ENCODE data around the gene FMN1.

The FMN1 gene

GRCh38 chr15:33098094-33099058 lies 96.1 kb downstream of the FMN1 start:
- intact Hi-C loops (cut with micrococcal nuclease): no loop called here
- no peak overlapping the region for H3K27ac Mint-ChIP-seq

GRCh38 chr15:33096134-33096533 lies 98.4 kb downstream of the FMN1 start:
- Mint-ChIP-seq H3K4me1 (ENCODE audit: low read depth) (peaks cover 23% of the 10 kb centered on the region), H3K27me3 (no peaks in the 10 kb centered on the region), H3K4me3 (no peak overlapping the region), H3K36me3 (ENCODE audit: low read depth) (no peaks in the 10 kb centered on the region), H3K27ac (no peak overlapping the region), H3K9me3 (no peaks in the 10 kb centered on the region)
- intact Hi-C loops (cut with micrococcal nuclease): no loop called here

More at GRCh38 chr15:33098094-33099058, 96.1 kb downstream of the FMN1 start:
- Mint-ChIP-seq H3K36me3 (ENCODE audit: low read depth) (no peaks in the 10 kb centered on the region), H3K4me3 (no peak overlapping the region), H3K9me3 (no peaks in the 10 kb centered on the region), H3K27me3 (no peaks in the 10 kb centered on the region), H3K4me1 (ENCODE audit: low read depth) (peaks cover 17% of the 10 kb centered on the region)

GRCh38 chr15:33095641-33096040 lies 98.9 kb downstream of the FMN1 start:
- intact Hi-C loops (cut with micrococcal nuclease): no loop called here
- Mint-ChIP-seq H3K36me3 (ENCODE audit: low read depth) (no peaks in the 10 kb centered on the region), H3K4me1 (ENCODE audit: low read depth) (peaks cover 24% of the 10 kb centered on the region), H3K9me3 (no peaks in the 10 kb centered on the region), H3K4me3 (no peak overlapping the region), H3K27ac (no peak overlapping the region), H3K27me3 (no peaks in the 10 kb centered on the region)

- intact Hi-C loops (cut with micrococcal nuclease): no loop called here
- Mint-ChIP-seq H3K36me3 (ENCODE audit: low read depth) (no peaks in the 10 kb centered on the region), H3K4me1 (ENCODE audit: low read depth) (peaks cover 29% of the 10 kb centered on the region), H3K27ac (no peak overlapping the region), H3K27me3 (no peaks in the 10 kb centered on the region), H3K9me3 (no peaks in the 10 kb centered on the region), H3K4me3 (no peak overlapping the region)
Measured at GRCh38 chr15:33094336-33094735, 100.2 kb downstream of the FMN1 start.

- no peaks in the 10 kb centered on the region for H3K36me3 Mint-ChIP-seq (ENCODE audit: low read depth)
- no peak overlapping the region for H3K4me3 Mint-ChIP-seq
- intact Hi-C loops (cut with micrococcal nuclease): no loop called here
- H3K27me3 Mint-ChIP-seq: no peaks in the 10 kb centered on the region
- H3K9me3 Mint-ChIP-seq: no peaks in the 10 kb centered on the region
- H3K27ac Mint-ChIP-seq: no peak overlapping the region
- H3K4me1 Mint-ChIP-seq (ENCODE audit: low read depth): peaks cover 20% of the 10 kb centered on the region
Measured at GRCh38 chr15:33093222-33093621, 101.3 kb downstream of the FMN1 start.

- intact Hi-C loops (cut with micrococcal nuclease): no loop called here
- Mint-ChIP-seq H3K36me3 (ENCODE audit: low read depth) (no peaks in the 10 kb centered on the region), H3K4me1 (ENCODE audit: low read depth) (peaks cover 17% of the 10 kb centered on the region), H3K4me3 (no peak overlapping the region), H3K9me3 (no peaks in the 10 kb centered on the region), H3K27me3 (no peaks in the 10 kb centered on the region), H3K27ac (no peak overlapping the region)
Measured at GRCh38 chr15:33091983-33092693, 102.4 kb downstream of the FMN1 start.

- Mint-ChIP-seq H3K4me3 (no peak overlapping the region), H3K27ac (no peak overlapping the region), H3K4me1 (ENCODE audit: low read depth) (peaks cover 12% of the 10 kb centered on the region), H3K9me3 (no peaks in the 10 kb centered on the region), H3K27me3 (no peaks in the 10 kb centered on the region), H3K36me3 (ENCODE audit: low read depth) (no peaks in the 10 kb centered on the region)
- intact Hi-C loops (cut with micrococcal nuclease): loop anchor here (5.0 kb wide), 1 partner anchor 68 kb away; no protein-coding TSS in a partner anchor
Measured at GRCh38 chr15:33089878-33090757, 104.4 kb downstream of the FMN1 start.

- intact Hi-C loops (cut with micrococcal nuclease): loop anchor here (5.0 kb wide), 1 partner anchor 67 kb away; no protein-coding TSS in a partner anchor
- Mint-ChIP-seq H3K4me1 (ENCODE audit: low read depth) (peaks cover 12% of the 10 kb centered on the region), H3K27ac (no peak overlapping the region), H3K27me3 (no peaks in the 10 kb centered on the region), H3K4me3 (no peak overlapping the region), H3K36me3 (ENCODE audit: low read depth) (no peaks in the 10 kb centered on the region), H3K9me3 (no peaks in the 10 kb centered on the region)
Measured at GRCh38 chr15:33089165-33089877, 105.2 kb downstream of the FMN1 start.

GRCh38 chr15:33086500-33087121 lies 107.9 kb downstream of the FMN1 start:
- peaks cover 5% of the 10 kb centered on the region for H3K36me3 Mint-ChIP-seq (ENCODE audit: low read depth)
- peaks cover 6% of the 10 kb centered on the region for H3K4me1 Mint-ChIP-seq (ENCODE audit: low read depth)
- H3K4me3 Mint-ChIP-seq: no peak overlapping the region
- no peak overlapping the region for H3K27ac Mint-ChIP-seq
- H3K27me3 Mint-ChIP-seq: no peaks in the 10 kb centered on the region
- intact Hi-C loops (cut with micrococcal nuclease): loop anchor here (1.0 to 5.0 kb wide), 3 partner anchors 46 to 614 kb away; no protein-coding TSS in a partner anchor
- H3K9me3 Mint-ChIP-seq: no peaks in the 10 kb centered on the region

GRCh38 chr15:33084661-33085060 lies 109.9 kb downstream of the FMN1 start:
- Mint-ChIP-seq H3K27ac (no peak overlapping the region), H3K4me3 (no peak overlapping the region), H3K36me3 (ENCODE audit: low read depth) (peaks cover 6% of the 10 kb centered on the region), H3K27me3 (no peaks in the 10 kb centered on the region), H3K4me1 (ENCODE audit: low read depth) (no peaks in the 10 kb centered on the region), H3K9me3 (no peaks in the 10 kb centered on the region)
- intact Hi-C loops (cut with micrococcal nuclease): loop anchor here (5.0 kb wide), 1 partner anchor 62 kb away; no protein-coding TSS in a partner anchor

GRCh38 chr15:33083232-33084081 lies 111.1 kb downstream of the FMN1 start:
- no peak overlapping the region for H3K27ac Mint-ChIP-seq

GRCh38 chr15:33080006-33080405 lies 114.5 kb downstream of the FMN1 start:
- intact Hi-C loops (cut with micrococcal nuclease): no loop called here
- no peak overlapping the region for H3K27ac Mint-ChIP-seq
- H3K9me3 Mint-ChIP-seq: no peaks in the 10 kb centered on the region
- H3K4me1 Mint-ChIP-seq (ENCODE audit: low read depth): no peaks in the 10 kb centered on the region
- H3K27me3 Mint-ChIP-seq: peaks cover 2% of the 10 kb centered on the region
- H3K4me3 Mint-ChIP-seq: no peak overlapping the region
- peaks cover 6% of the 10 kb centered on the region for H3K36me3 Mint-ChIP-seq (ENCODE audit: low read depth)

More at GRCh38 chr15:33083232-33084081, 111.1 kb downstream of the FMN1 start:
- H3K4me3 Mint-ChIP-seq: no peak overlapping the region
- no peaks in the 10 kb centered on the region for H3K4me1 Mint-ChIP-seq (ENCODE audit: low read depth)
- H3K9me3 Mint-ChIP-seq: no peaks in the 10 kb centered on the region
- peaks cover 6% of the 10 kb centered on the region for H3K36me3 Mint-ChIP-seq (ENCODE audit: low read depth)
- H3K27me3 Mint-ChIP-seq: no peaks in the 10 kb centered on the region
- intact Hi-C loops (cut with micrococcal nuclease): no loop called here
